ENCODE data around the gene ZNF668.
"Not testable (repeated sequence)": the region's sequence is repeated elsewhere in the genome, so short reads cannot be mapped to it uniquely, and the experiment has no call there.

The ZNF668 gene

DNA sequence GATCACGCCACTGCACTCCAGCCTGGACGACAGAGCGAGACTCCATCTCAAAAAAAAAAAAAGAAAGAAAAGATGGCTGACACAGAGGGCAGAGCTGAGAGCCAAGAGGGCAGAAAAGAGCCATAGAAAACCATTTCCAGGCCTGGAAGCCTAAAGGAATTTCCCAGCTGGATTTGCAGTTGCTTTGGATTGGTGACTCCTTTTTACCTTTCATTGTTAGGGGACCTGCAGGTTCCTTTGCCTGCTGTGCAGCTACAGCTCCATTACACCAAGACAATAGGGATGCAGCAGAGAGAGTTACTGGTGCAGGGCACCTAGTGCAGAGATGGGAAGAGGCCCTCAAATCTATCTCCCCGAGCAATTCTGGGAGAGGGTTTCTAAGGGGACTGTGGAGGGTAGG is 18.4 kb downstream of the ZNF668 start:
- no peak for DNase-seq

DNA sequence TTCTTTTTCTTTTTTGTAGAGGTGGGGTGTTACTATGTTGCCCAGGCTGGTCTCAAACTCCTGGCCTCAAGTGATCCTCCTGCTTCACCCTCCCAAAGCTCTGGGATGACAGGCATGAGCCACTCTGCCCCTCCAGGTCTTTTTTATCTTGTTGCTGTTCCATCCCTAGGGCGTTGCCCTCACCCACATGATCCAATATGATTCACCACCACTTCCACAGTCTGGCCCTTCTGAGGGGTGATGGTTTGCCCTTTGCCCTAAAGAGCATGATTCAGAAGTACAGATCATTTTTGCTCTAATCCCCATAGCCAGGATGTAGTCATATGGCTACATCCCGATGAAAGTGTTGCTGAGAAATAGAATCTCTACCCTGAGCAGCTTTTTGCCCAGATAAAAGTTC is 21.9 kb downstream of the ZNF668 start:
- no peak for DNase-seq

DNA sequence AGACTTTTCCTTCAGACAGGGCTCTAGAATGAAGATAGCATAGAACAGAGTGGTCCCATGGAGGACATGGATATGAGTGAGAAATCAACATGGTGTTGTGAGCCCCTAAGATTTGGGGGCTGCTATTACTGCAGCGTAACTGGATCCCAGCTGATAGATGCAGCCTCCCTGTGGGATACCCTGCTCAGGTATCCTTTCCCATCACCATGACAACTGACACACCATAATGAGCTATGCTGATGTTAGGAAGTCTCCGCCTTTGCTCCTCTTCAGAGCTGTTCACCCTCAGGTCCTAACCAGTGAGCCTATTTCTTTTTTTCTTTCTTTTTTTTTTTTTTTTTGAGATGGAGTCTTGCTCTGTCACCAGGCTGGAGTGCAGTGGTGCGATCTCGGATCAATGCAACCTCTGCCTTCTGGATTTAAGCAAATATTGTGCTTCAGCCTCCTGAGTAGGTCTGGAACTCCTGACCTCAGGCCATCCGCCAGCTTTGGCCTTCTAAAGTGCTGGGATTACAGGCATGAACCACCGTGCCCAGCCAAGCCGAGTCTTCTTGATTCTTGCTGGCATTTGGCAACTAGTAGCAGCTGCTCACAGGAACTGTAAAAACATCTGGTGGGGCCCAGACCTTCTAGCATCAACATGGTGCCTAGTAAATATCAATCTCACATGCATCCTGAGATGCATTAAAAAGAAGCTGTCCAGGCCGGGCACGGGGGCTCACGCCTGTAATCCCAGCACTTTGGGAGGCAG is 23.6 kb downstream of the ZNF668 start:
- DNase-seq: no peak

DNA sequence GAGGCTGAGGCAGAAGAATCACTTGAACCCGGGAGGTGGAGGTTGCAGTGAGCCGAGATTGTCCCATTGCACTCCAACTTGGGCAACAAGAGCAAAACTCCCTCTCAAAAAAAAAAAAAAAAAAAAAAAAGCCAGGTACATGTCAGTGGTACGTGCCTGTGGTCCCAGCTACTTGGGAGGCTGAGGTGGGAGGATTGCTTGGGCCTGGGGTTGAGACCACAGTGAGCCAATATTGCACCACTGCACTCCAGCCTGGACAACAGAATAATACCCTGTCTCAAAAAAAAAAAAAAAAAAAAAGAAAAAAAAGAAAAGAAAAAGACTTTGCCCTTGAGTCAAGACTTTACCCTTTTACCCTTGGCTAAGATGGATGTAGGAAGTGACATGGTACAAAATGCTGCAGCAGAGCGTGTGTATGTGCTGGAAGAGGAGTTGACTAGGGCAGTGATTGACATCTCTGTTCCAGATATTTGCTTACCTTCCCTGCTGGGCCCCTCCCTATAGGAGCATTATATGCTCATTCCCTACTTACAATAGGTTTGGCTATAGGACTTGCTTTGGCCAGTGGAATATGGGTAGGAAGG is 30.1 kb downstream of the ZNF668 start:
- DNase-seq: no peak

DNA sequence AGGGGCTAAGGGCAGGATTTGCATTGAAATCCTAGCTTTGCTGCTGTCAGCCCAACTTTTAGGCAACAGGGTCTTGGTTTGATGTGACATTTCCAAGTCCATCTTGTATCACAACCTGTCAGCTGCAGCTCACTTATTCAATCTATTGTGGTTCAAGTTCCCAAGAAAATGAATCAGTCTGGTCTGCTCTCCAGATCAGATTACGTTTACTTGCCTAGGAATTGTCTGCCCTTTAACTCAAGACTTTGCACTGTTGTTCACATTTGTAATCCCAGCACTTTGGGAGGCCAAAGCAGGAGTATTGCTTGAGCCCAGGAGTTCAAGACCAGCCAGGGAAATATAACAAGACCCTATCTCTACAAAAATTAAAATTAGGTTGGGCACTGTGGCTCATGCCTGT is 30.7 kb downstream of the ZNF668 start:
- DNase-seq: no peak

DNA sequence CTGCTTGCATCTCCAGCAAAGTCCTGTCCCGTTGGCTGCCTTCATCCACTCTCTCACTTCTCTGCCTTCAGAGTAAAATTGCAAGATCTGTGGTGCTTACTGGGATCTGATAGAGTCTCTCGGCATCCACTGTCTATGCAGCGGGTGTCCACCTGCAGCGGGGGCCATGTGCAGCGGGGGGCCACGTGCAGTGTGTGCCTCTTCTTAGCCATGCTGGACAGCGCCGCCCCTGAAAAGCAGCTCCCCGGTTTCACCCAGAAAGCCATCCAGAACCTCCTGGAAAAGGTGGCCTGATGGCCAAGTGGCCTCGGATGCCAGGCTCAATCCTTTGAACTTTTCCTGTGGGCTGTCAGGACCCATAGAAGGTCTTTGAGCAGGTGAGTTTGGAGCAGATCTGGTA is 31.2 kb downstream of the ZNF668 start:
- DNase-seq: no peak

DNA sequence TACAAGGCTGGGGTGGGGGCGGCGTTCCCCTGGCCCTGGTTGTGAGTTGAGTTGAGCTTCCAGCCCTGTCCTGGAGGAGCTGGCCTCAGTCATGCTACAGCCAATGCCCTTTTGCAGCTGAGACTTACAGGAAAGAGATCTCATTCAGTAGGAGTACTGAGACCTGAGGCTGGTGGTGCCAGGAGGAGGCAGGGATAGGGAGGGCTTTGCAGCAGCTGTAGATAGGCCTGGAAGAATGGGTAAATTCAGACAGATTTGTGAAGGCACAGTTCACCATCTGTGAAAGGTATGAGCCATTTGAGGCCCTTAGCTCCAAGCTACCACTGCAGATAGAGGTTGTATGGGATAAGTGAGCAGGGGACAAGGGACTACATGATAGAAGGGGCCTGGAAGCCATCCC is 35.0 kb downstream of the ZNF668 start:
- no peak for DNase-seq

DNA sequence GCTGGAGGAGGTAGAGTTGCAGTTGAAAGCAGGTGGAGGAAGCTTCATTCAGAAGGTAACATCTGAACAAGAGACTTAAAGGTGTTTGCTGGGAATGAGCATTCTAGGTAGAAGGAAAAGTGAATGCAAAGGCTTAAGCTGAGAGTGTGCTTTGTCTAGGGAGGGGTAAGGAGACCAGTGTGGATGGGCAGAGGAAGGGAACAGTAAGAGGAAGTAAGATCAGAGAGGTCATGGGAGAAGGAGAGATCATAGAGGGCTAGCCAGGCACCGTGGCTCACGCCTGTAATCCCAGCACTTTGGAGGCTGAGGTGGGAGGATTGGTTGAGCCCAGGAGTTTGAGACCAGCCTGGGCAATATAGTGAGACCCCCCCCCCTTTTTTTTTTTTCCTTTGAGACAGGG is 37.3 kb downstream of the ZNF668 start:
- DNase-seq: no peak

DNA sequence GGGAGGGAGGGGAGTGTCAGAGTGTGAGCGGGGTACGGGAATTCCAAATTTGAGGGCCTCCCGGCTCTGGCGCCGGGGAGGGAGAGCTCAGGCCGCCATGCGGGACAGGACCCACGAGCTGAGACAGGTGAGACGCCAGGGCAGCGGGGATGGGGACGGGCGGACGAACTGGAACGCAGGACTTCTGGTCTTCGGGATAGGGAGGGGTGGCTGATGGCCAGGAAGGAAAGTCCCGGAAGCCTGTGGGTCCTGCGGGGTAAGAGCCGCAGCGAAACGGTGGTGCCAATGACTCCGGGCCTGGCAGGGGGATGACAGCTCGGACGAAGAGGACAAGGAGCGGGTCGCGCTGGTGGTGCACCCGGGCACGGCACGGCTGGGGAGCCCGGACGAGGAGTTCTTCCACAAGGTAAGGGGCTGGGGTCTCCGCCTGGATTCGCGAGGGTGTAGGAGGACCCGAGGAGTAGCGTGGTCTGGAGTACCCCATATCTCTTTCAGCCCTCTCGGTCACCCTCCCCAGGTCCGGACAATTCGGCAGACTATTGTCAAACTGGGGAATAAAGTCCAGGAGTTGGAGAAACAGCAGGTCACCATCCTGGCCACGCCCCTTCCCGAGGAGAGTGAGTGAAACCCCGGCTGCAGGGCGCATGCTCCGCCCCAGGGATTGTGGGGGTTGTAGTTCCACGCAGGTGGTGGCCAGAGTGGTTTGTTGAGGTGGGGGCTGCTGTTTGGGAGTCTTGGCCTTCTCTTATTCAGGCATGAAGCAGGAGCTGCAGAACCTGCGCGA is 40.1 kb downstream of the ZNF668 start:
- peak; percentile 78 for DNase-seq

DNA sequence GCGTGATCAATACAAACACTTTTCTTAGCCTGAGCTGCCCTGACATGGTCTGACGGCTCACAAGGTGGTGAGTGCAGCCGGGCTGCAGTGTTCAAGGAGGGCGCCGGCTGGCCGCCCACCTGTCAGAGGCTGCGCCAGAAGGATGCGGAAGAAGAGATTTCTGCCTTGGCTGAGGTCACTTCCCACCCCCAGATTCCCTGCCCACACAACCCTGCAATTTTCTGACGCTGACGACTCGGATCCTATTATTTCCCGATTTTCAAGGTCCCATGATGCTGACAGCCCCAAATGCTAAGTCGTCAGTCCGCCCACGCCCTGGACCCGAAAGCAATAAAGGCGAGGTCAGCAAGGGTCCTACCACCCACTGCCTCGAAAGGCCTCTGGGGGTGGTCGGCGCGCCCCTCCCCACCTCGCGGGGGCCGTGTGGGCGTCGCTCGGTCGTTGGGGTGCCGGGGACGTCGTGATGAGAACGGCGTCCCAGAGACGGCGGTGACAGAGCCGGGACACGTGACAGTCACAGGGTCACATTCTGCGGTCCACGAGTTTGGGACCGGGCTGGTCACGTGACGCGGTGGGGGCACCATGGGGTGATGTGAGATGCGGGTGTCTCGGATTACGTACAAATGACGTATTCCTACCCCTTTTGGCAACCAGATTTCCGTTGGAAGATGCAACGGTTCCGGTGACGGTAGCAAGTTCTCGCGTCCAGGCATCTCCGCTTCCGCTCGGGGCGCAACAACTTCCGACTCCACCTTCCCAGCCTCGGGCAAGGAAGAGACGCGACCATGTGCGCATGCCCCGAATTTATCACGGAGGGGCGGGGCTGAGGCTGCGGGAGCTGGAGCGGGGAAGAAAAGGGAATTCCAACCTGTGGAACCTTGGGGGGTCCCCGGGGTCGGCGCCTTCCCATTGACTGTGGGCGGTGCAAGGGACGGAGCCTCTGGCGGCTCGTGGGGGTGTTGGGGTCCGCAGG is 41.0 kb downstream of the ZNF668 start, which contains the start of gene STX4:
Gene STX4, plus strand, starts transcription at position 823 of the 973 bp plus-strand sequence. CDS start 248 bp downstream, outside the sequence.
- peak; percentile 100 for DNase-seq

DNA sequence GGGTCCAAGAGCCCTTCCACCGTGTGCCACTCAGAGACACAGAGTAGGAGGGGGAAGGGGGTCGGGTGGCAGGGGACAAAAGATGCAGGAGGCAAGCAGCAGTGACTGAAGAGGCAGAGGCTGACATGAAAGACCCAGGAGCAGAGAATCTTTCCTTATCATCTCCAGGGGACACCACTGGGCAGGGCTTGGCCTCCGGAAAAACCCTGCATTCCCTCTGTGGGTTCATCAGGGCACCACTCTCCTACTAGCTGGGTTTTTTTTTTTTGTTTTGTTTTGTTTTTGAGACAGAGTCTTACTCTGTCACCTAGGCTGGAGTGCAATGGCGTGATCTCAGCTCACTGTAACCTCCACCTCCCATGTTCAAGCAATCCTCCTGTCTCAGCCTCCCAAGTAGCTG is 42.8 kb downstream of the ZNF668 start:
- no peak for DNase-seq

DNA sequence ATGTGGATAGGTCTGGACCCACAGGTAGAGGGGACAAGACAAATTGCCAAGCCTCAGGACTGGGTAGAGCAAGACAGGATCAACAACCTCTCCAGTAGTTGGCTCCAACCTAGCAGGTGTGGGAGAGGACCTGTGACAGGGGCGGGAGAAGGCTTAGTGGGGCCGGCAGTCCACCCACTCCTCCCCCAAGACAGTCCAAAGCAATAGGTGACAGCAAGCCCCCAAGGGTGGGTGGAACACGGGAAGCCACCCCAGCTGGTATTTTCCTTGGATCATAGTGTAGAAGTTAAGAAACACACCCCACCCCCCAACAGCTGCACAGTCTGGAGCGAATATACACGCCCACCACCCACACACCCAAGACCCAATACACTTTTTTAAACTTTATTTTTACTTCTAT is 44.8 kb downstream of the ZNF668 start:
- DNase-seq: no peak

DNA sequence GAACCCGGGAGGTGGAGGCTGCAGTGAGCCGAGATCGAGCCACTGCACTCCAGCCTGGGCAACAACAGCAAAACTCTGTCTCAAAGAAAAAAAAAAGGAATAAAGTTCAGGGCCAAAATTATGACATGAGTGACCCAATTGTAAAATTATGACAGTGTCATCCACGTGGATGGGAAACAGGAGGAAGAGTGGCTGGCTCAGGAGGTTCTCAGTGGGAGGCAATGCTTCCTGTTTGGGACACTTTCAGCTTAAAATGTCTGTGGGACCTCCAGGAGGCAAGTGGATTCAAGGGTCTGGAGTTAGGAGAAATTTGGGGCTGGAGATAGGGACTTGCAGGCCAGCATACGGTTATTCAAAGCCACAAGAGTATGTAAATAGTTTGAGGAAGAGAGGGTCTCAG is 48.7 kb downstream of the ZNF668 start:
- no peak for DNase-seq

DNA sequence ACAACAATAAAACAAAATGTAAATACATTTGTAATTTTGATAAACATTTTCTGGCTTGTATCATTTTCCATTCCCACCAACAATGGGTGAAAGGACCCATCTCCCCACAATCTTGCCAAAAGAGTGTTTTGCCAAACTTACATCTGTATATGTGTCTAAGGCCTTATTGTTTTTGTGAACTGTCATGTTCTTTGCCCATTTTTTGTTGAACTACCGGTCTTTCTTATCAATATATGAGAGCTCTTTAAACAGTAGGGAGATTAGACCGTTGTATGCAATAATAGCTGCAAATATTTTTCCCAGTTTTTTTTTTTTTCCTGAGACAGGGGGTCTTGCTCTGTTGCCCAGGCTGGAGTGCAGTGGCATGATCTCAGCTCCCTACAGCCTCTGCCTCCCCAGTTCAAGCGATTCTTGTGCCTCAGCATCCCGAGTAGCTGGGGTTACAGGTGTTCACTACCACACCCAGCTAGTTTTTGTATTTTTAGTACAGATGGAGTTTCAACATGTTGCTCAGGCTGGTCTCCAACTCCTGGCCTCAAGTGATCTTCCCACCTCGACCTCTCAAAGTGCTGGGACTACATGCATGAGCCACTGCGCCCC is 50.3 kb downstream of the ZNF668 start:
- DNase-seq: no peak

DNA sequence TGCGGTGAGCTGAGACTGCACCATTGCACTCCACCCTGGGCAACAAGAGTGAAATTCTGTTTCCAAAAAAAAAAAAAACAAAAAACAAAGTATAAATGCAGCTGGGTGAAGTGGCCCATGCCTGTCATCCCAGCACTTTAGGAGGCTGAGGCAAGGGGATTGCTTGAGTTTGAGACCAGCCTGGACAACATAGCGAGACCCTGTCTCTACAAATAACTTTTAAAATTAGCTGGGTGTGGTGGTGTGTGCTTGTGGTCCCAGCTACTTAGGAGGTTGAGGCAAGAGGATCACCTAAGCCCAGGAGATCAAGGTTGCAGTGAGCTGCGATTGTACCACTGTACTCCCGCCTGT is 50.8 kb downstream of the ZNF668 start:
- no peak for DNase-seq

DNA sequence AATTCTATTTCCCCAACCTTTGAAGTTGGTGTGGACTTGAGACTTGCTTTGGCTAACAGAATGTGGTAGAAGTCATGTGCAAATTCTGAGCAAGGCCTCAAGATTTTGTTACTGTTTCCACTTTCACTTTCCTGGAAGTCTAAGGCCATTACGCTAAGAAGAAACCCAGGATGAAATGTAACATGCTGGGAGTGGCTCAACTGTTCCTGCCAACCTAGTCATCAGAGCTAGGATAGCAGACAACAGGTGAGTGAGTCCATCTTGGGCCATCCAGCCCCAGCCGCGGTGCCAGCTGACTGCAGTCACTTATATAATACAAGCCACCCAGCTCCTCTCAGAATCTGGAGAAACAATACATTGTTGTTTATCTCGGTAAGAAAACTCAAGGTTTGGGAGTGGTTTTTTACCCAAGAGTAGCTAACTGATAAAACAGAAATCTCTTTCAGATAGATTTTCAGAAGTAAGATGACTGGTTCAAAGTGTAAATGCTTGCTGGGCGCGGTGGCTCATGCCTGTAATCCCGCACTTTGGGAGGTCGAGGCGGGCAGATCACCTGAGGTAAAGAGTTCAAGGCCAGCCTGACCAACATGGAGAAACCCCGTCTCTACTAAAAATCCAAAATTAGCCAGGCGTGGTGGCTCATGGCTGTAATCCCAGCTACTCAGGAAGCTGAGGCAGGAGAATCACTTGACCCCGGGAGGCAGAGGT is 51.3 kb downstream of the ZNF668 start:
- DNase-seq: no peak

DNA sequence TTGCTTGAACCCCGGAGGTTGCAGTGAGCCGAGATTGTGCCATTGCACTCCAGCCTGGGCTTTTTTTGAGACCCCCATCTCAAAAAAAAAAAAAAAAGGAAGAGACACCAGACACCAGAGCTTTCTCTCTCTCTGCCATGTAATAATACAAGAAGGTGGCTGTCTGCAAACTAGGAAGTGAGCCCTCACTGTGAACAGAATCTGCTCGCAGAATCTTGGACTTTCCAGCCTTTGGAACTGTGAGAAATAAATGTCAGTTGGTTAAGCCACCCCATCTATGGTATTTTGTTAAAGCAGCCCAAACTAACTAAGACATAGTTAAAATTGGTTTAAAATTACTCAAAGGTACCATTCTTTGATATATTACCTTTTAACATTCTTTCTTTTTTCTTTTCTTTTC is 53.5 kb downstream of the ZNF668 start:
- no peak for DNase-seq

DNA sequence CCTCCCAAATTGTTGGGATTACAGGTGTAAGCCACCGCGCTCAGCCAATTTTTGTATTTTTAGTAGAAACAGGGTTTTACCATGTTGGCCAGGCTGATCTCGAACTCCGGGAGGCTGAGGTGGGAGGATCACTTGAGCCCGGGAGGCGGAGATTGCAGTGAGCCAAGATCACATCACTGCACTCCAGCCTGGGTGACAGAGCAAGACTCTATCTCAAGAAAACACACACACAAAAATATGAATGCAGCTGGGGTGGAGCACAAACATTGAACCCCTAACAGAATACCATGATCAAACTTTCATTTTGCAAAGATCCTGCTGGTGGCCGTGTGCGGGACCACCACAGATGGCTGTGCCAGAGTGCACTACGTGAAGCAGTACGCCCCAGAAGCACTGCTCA is 56.3 kb downstream of the ZNF668 start:
- DNase-seq: not testable (repeated sequence)

DNA sequence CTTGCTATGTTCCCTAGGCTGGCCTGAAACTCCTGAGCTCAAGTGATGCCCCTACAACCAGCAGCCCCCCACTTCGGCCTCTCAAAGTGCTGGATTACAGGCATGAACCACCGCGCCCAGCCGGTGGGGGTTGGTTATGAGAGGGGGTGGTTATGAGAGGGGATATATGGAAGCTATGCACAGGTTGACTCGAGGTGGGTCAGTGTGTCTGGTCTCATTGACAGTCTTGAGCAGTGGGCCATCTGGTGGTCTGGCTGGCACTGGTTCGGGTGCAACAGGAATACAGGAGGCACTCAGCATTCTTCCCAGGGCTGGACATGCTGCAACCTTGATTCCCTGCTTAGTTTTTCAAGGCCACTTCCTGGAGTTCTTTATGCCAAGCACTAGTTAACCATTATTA is 58.0 kb downstream of the ZNF668 start:
- DNase-seq: no peak

DNA sequence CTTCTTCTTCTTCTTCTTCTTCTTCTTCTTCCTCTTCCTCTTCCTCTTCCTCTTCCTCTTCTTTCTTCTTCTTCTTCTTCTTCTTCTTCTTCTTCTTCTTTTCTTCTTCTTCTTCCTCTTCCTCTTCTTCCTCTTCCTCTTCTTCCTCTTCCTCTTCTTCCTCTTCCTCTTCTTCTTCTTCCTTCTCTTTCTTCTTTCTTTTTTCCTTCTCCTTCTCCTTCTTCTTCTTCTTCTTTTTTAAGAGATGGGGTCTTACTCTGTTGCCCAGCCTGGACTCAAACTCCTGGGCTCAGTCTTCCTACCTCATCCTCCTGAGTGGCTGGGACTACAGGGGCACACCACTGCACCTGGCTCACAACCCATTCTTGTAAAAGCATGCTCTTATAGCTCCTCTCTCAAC is 60.7 kb downstream of the ZNF668 start:
- not testable (repeated sequence) for DNase-seq

DNA sequence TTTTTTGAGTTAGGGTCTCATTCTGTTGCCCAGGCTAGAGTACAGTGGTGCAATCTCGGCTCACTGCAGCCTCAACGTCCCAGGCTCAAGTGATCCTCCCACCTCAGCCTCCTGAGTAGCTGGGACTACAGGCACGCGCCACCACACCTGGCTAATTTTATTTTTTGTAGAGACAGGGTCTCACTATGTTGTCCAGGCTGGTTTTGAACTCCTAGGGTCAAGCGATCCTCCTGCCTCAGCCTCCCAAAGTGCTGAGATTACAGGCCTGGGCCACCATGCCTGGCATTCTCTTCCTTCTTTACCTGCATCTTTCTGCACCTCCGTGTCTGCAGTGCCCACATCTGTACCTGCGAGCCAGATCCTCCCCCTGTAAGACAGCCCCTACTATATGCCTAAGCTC is 62.2 kb downstream of the ZNF668 start:
- not testable (repeated sequence) for DNase-seq
